Fibroblast of lung (primary cell): Measurements from ENCODE around the gene NCOA1.

Experiments used
- EZH2 ChIP-seq: IDR thresholded peaks from 2 replicates; pipeline ENCODE4 v1.5.1; 2012; ENCODE audit warnings: low read length, control low read depth, mild to moderate bottlenecking; ENCODE audit errors: missing control alignments
- TF ChIP-seq, protein P1 (sequence below), 2 donors: IDR thresholded peaks in 1 of 2; conservative IDR thresholded peaks in 1 of 2; 1 replicate in 1 of 2; 2 replicates in 1 of 2; pipeline ENCODE4 v1.5.1; 2011 to 2012; ENCODE audit warnings: low read length in 2 of 2, control low read depth in 1 of 2, inconsistent platforms in 1 of 2, low read depth in 1 of 2, mild to moderate bottlenecking in 1 of 2

DNA sequence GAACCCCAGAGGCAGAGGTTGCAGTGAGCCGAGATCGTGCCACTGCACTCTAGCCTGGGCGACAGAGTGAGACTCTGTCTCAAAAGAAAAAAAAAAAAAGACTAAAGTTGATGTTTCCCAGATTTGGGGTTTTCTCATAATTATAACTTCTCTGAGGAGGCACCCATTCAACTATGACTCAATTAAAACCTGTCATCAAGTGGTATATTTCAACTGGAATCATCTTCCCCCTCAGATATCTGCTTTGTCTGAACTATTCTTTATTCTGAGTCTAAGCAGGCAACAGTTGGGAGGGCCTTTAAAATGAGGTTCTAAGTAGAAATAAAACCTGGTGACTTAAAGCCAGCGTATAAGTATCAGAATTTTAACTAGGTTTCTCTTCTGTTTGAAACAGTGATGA, 213.6 kb downstream of the NCOA1 start:
- TF ChIP-seq, protein P1, sequence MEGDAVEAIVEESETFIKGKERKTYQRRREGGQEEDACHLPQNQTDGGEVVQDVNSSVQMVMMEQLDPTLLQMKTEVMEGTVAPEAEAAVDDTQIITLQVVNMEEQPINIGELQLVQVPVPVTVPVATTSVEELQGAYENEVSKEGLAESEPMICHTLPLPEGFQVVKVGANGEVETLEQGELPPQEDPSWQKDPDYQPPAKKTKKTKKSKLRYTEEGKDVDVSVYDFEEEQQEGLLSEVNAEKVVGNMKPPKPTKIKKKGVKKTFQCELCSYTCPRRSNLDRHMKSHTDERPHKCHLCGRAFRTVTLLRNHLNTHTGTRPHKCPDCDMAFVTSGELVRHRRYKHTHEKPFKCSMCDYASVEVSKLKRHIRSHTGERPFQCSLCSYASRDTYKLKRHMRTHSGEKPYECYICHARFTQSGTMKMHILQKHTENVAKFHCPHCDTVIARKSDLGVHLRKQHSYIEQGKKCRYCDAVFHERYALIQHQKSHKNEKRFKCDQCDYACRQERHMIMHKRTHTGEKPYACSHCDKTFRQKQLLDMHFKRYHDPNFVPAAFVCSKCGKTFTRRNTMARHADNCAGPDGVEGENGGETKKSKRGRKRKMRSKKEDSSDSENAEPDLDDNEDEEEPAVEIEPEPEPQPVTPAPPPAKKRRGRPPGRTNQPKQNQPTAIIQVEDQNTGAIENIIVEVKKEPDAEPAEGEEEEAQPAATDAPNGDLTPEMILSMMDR (conservative IDR thresholded peaks at IDR 0.05 in 1 of 2, IDR thresholded peaks at IDR 0.05 in 1 of 2; ENCODE audit: low read depth in 1 of 2, low read length in 2 of 2): no peak
- TF ChIP-seq EZH2: no peak
